GM10266 (cell line): ENCODE data around the gene SETD2.
"Not testable (repeated sequence)": the region's sequence is repeated elsewhere in the genome, so short reads cannot be mapped to it uniquely, and the experiment has no call there.

Source experiments
- DNase-seq: peaks from one replicate; pipeline ENCODE4 v3.0.0; 2012; ENCODE audit errors: extremely low spot score
- TF ChIP-seq, protein P1 (sequence below): IDR thresholded peaks from 2 replicates; pipeline ENCODE4 v1.5.1; 2012; ENCODE audit warnings: mild to moderate bottlenecking, low read depth; ENCODE audit not compliant: control insufficient read depth, insufficient read depth; ENCODE audit errors: missing control alignments

Gene SETD2

DNA sequence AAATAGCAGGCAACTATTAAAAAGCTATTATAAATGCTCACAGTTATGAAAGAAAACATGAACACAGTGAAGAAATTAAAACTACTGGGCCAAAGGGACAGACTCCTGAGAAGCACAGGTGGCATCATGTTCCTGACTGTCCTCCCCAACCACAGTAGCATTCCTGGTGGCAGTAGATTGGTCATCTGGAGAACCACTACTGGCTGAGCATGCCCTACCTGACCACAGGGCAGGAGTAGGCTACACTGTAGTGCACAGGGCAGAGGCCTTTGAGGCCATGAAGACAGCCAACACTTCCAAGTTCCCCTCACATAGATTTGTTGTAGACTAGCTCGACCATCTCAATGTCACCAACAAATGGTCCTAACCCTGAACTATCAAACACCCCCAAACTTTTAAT, 135.2 kb downstream of the SETD2 start:
- no peak for DNase-seq
- TF ChIP-seq, protein P1, sequence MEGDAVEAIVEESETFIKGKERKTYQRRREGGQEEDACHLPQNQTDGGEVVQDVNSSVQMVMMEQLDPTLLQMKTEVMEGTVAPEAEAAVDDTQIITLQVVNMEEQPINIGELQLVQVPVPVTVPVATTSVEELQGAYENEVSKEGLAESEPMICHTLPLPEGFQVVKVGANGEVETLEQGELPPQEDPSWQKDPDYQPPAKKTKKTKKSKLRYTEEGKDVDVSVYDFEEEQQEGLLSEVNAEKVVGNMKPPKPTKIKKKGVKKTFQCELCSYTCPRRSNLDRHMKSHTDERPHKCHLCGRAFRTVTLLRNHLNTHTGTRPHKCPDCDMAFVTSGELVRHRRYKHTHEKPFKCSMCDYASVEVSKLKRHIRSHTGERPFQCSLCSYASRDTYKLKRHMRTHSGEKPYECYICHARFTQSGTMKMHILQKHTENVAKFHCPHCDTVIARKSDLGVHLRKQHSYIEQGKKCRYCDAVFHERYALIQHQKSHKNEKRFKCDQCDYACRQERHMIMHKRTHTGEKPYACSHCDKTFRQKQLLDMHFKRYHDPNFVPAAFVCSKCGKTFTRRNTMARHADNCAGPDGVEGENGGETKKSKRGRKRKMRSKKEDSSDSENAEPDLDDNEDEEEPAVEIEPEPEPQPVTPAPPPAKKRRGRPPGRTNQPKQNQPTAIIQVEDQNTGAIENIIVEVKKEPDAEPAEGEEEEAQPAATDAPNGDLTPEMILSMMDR: no peak

DNA sequence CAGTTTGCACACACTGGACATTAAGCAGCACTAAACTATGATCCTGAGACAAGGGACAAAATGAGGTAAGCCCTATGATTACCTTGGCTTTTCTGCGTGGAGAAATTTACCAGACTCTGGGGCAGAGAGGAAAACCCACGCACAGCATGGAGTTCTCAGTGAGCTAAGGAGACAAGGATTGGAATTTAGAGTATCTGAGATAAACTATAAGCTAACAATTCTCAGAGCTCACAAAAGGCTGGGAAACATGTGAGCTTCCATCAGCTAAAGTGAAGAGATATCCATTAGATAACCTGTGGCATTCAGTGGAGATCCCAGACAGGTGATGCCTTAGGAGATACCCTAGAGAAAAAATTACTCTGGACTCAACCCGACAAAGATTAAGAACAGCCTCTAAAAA, 135.8 kb downstream of the SETD2 start:
- DNase-seq: no peak
- TF ChIP-seq, protein P1: no peak

DNA sequence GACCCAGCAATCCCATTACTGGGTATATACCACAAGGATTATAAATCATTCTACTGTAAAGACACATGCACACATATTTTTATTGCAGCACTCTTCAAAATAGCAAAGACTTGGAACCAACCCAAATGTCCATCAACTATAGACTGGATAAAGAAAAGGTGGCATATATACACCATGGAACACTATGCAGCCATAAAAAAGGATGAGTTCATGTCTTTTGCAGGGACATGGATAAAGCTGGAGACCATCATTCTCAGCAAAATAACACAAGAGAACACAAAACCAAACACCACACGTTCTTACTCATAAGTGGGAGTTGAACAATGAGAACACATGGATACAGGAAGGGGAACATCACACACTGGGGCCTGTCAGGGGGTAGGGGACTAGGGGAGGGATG, 137.5 kb downstream of the SETD2 start:
- DNase-seq: not testable (repeated sequence)

DNA sequence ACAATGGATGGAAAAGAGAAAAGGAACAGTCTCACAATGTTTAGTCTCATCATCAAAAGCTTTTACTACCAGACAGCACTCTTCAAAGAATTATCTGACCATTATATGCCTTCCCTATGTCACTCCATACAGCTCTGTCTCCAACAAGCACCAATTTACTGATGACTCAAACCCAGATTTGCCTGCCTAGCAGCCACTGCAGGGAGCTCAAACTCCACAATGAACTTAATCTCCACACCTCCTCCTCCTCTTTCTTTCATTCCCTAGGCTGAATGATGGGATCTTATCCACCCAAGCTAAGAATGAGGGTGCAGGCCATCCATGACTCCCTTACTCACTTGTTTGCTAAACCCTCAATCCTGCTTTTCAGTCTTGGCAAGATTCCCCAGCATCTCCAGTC, 139.0 kb downstream of the SETD2 start:
- TF ChIP-seq, protein P1: no peak
- no peak for DNase-seq

DNA sequence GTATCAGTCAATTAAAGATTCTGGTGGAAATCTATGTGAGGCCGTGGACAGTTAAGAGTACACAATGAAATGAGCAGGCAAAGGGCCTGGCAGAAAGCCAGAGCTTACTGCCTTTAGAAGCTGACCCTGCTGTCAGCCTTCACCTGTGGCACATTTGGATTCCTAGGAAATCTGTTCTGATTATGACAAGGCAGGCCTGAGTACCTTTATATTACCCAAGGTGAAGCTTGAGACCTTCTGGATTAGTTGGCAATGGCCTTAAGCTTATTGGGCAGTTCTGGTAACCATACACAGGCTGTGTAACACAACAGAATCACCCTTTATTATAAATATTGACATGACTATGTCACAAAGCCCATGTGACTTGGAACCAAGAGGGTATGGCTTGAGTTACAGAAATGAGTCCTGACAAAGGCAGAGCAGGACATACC, 141.3 kb downstream of the SETD2 start:
- TF ChIP-seq, protein P1: no peak
- DNase-seq: no peak

DNA sequence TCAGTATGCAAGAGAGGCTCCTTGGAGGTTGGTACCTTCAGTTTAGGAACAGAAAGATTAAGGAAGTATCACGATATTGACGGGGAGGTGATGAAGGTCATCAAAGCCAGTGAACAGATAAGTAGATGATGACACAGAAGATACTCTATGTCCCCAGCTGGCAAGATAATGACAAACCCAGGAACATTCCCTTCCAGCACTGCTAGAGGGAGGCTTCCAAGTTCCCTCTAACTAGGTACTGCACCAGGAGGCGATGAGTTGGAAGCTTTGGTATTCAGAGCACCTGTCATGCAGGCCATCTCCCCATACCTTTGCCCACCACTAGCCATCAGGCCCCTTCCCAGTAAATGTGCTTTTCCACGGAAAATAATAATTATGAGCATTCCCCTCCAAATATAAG, 143.6 kb downstream of the SETD2 start:
- TF ChIP-seq, protein P1: no peak
- no peak for DNase-seq

DNA sequence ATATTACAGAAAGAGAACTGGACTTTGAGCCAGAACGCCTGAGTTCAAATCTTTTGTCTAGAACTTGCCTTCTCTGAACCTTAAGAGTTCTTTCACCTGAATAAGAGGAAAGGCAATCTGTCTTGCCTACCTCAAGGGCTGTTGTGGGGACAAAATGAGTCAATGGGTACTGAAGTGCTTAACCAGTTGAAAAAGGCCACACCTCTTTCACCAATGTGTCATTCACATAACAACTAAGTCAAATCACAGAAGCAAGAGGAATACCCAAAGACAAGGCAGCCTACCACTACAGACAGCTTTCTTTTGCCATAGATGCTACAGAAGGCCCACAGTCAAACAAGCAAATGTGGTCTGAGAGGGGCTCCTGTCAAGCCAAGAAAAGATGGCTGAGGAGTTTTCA, 144.7 kb downstream of the SETD2 start:
- DNase-seq: peak; percentile 48
- TF ChIP-seq, protein P1: no peak

DNA sequence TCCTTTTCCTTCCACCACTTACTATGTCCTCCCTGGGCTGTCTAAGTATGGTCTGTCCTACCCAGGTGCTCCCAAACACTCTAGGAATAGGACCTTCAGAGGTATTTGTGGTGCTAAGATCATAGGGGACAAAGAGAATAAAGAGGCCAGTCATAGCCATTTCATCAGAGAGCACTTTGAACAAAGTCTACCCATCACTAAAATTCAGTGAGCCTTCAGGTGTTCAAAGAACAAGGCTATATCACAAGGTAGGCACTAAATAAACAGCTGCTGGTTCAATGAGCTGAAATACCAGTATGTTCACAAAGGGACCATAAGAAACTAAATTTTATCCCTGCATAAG, 145.7 kb downstream of the SETD2 start:
- TF ChIP-seq, protein P1: no peak
- DNase-seq: no peak
